ENCODE results near the gene RXRG.

- TF ChIP-seq EZH2 (IDR thresholded peaks at IDR 0.05) (no peak), POLR2AphosphoS5 (IDR thresholded peaks at IDR 0.05; ENCODE audit: borderline replicate concordance, low read depth, low read length) (no peak), FOXP2 (optimal IDR thresholded peaks at IDR 0.05; ENCODE audit: control extremely low read depth, extremely low read length, insufficient read depth) (no peak)
These were observed 9.2 kb upstream of the RXRG start for GRCh38 chr1:165454091-165454610.

Data from SK-N-MC (cell line).